Measurements from ENCODE around the gene CBX6. TPM values are rescaled to one million over a fixed set of nuclear protein-coding genes. Genes with fewer than 3 reads are reported as not detected.

Gene CBX6
- total RNA-seq, 1 experiment from 2014 or later, result 28.5 TPM

- no peak overlapping the region for H3K4me3 ChIP-seq
- no peaks in the 10 kb centered on the region for H3K36me3 ChIP-seq
- H3K9me3 ChIP-seq (replicated peaks), result no peaks in the 10 kb centered on the region
- no peak overlapping the region for H3K27ac ChIP-seq
- peak; percentile 44 to 75 for DNase-seq (ENCODE audit: low read depth in 1 of 2, low spot score in 2 of 2)
- no peaks in the 10 kb centered on the region for H3K4me1 ChIP-seq (replicated peaks)
- 0 out of 2 replicates have a peak, but pooled peaks cover 3% of the 10 kb centered on the region for H3K27me3 ChIP-seq (replicated peaks)
These were observed 47.4 kb downstream of the CBX6 start for GRCh38 chr22:38824585-38824984.

GRCh38 chr22:38823637-38824036 lies 48.4 kb downstream of the CBX6 start:
- Histone ChIP-seq H3K27me3 (replicated peaks) (0 out of 2 replicates have a peak, but pooled peaks cover 4% of the 10 kb centered on the region), H3K36me3 (no peaks in the 10 kb centered on the region), H3K4me1 (replicated peaks) (no peaks in the 10 kb centered on the region), H3K4me3 (no peak overlapping the region), H3K27ac (no peak overlapping the region), H3K9me3 (replicated peaks) (no peaks in the 10 kb centered on the region)
- no peak for DNase-seq (ENCODE audit: low read depth in 1 of 2, low spot score in 2 of 2)

- Histone ChIP-seq H3K36me3 (no peaks in the 10 kb centered on the region), H3K4me3 (no peak overlapping the region), H3K27ac (no peak overlapping the region), H3K4me1 (replicated peaks) (no peaks in the 10 kb centered on the region), H3K27me3 (replicated peaks) (0 out of 2 replicates have a peak, but pooled peaks cover 4% of the 10 kb centered on the region), H3K9me3 (replicated peaks) (no peaks in the 10 kb centered on the region)
- DNase-seq (ENCODE audit: low read depth in 1 of 2, low spot score in 2 of 2), result no peak
These were observed 48.9 kb downstream of the CBX6 start for GRCh38 chr22:38823076-38823475.

GRCh38 chr22:38820020-38820419 lies 52.0 kb downstream of the CBX6 start:
- no peaks in the 10 kb centered on the region for H3K9me3 ChIP-seq (replicated peaks)
- H3K4me1 ChIP-seq (replicated peaks), result no peaks in the 10 kb centered on the region
- no peak overlapping the region for H3K4me3 ChIP-seq
- no peak for DNase-seq (ENCODE audit: low read depth in 1 of 2, low spot score in 2 of 2)
- no peak overlapping the region for H3K27ac ChIP-seq
- H3K36me3 ChIP-seq, result no peaks in the 10 kb centered on the region
- H3K27me3 ChIP-seq (replicated peaks), result 0 out of 2 replicates have a peak, but pooled peaks cover 4% of the 10 kb centered on the region

GRCh38 chr22:38819387-38819940 lies 52.6 kb downstream of the CBX6 start:
- Histone ChIP-seq H3K9me3 (replicated peaks) (no peaks in the 10 kb centered on the region), H3K27ac (no peak overlapping the region), H3K4me1 (replicated peaks) (no peaks in the 10 kb centered on the region), H3K4me3 (no peak overlapping the region), H3K27me3 (replicated peaks) (0 out of 2 replicates have a peak, but pooled peaks cover 8% of the 10 kb centered on the region), H3K36me3 (no peaks in the 10 kb centered on the region)
- no peak for DNase-seq (ENCODE audit: low read depth in 1 of 2, low spot score in 2 of 2)

- Histone ChIP-seq H3K4me3 (no peak overlapping the region), H3K4me1 (replicated peaks) (no peaks in the 10 kb centered on the region), H3K36me3 (no peaks in the 10 kb centered on the region), H3K27me3 (replicated peaks) (0 out of 2 replicates have a peak, but pooled peaks cover 8% of the 10 kb centered on the region), H3K27ac (no peak overlapping the region), H3K9me3 (replicated peaks) (no peaks in the 10 kb centered on the region)
- DNase-seq (ENCODE audit: low read depth in 1 of 2, low spot score in 2 of 2), result no peak
These were observed 54.8 kb downstream of the CBX6 start for GRCh38 chr22:38817196-38817595.

GRCh38 chr22:38815842-38816241 lies 56.2 kb downstream of the CBX6 start:
- no peaks in the 10 kb centered on the region for H3K4me1 ChIP-seq (replicated peaks)
- H3K36me3 ChIP-seq, result no peaks in the 10 kb centered on the region
- DNase-seq (ENCODE audit: low read depth in 1 of 2, low spot score in 2 of 2), result no peak
- H3K27me3 ChIP-seq (replicated peaks), result peaks cover 14% of the 10 kb centered on the region; the same call in 1 of the 2 replicates
- no peak overlapping the region for H3K4me3 ChIP-seq
- no peaks in the 10 kb centered on the region for H3K9me3 ChIP-seq (replicated peaks)
- no peak overlapping the region for H3K27ac ChIP-seq

Other genes with a start within 250 kb of the CBX6 start
- 0.42 TPM in 1 of 2 replicates, not detected in the other for gene FAM227A, start 215.8 kb downstream of the CBX6 start, total RNA-seq (2014; rRNA removed; shearing (Covaris generic))
- gene CBY1, start 215.6 kb downstream of the CBX6 start, total RNA-seq (2014; rRNA removed; shearing (Covaris generic)), result 8.8 and 13.5 TPM in 2 replicates
- 61.0 and 103 TPM in 2 replicates for gene TOMM22, start 190.3 kb downstream of the CBX6 start, total RNA-seq (2014; rRNA removed; shearing (Covaris generic))
- gene JOSD1, start 171.3 kb downstream of the CBX6 start, total RNA-seq (2014; rRNA removed; shearing (Covaris generic)), result 53.5 and 67.0 TPM in 2 replicates
- gene GTPBP1, start 166.3 kb downstream of the CBX6 start, total RNA-seq (2014; rRNA removed; shearing (Covaris generic)), result 24.8 and 28.9 TPM in 2 replicates
- gene SUN2, start 116.2 kb downstream of the CBX6 start, total RNA-seq (2014; rRNA removed; shearing (Covaris generic)), result 201 and 238 TPM in 2 replicates
- 19.9 and 33.9 TPM in 2 replicates for gene DNAL4, start 78.1 kb downstream of the CBX6 start, total RNA-seq (2014; rRNA removed; shearing (Covaris generic))
- gene NPTXR, start 28.2 kb downstream of the CBX6 start, total RNA-seq (2014; rRNA removed; shearing (Covaris generic)), result 2.1 and 2.2 TPM in 2 replicates
- gene APOBEC3A, start 85.4 kb upstream of the CBX6 start, total RNA-seq (2014; rRNA removed; shearing (Covaris generic)), result not detected in 2 replicates
- gene APOBEC3B, start 110.1 kb upstream of the CBX6 start, total RNA-seq (2014; rRNA removed; shearing (Covaris generic)), result 3.5 and 9.4 TPM in 2 replicates
- 3.2 and 3.4 TPM in 2 replicates for gene APOBEC3C, start 142.0 kb upstream of the CBX6 start, total RNA-seq (2014; rRNA removed; shearing (Covaris generic))
- gene APOBEC3D, start 148.9 kb upstream of the CBX6 start, total RNA-seq (2014; rRNA removed; shearing (Covaris generic)), result 1.9 and 2.3 TPM in 2 replicates
- 2.6 and 3.8 TPM in 2 replicates for gene APOBEC3F, start 168.6 kb upstream of the CBX6 start, total RNA-seq (2014; rRNA removed; shearing (Covaris generic))
- 7.0 and 13.9 TPM in 2 replicates for gene APOBEC3G, start 205.1 kb upstream of the CBX6 start, total RNA-seq (2014; rRNA removed; shearing (Covaris generic))
- gene APOBEC3H, start 225.0 kb upstream of the CBX6 start, total RNA-seq (2014; rRNA removed; shearing (Covaris generic)), result 1.4 TPM in 1 of 2 replicates, not detected in the other

All from SJSA1 (cell line).